GM21529 (cell line): ENCODE results near the gene PPP1R37.

Experiments used
- ATAC-seq: cut with Tn5 transposase; IDR thresholded peaks from one replicate; pipeline ENCODE4 v1.9.1; 2021; ENCODE audit not compliant: unreplicated experiment

PPP1R37 gene

GRCh38 chr19:45166723-45167252, 73.8 kb downstream of the PPP1R37 start:
- no peak for ATAC-seq

GRCh38 chr19:45168767-45169351, 75.9 kb downstream of the PPP1R37 start:
- ATAC-seq: no peak

- no peak for ATAC-seq
These were observed 76.6 kb downstream of the PPP1R37 start for GRCh38 chr19:45169602-45170001.

- no peak for ATAC-seq
These were observed 77.4 kb downstream of the PPP1R37 start for GRCh38 chr19:45170146-45171106.

- no peak for ATAC-seq
These were observed 78.2 kb downstream of the PPP1R37 start for GRCh38 chr19:45171211-45171623.

GRCh38 chr19:45172173-45172572, 79.2 kb downstream of the PPP1R37 start:
- ATAC-seq: no peak

- ATAC-seq: no peak
These were observed 79.7 kb downstream of the PPP1R37 start for GRCh38 chr19:45172611-45173208.

GRCh38 chr19:45173816-45174215, 80.8 kb downstream of the PPP1R37 start:
- no peak for ATAC-seq

- ATAC-seq: no peak
These were observed 82.8 kb downstream of the PPP1R37 start for GRCh38 chr19:45175515-45176345.

- peak; percentile 5 for ATAC-seq
These were observed 84.9 kb downstream of the PPP1R37 start, which contains the start of gene TRAPPC6A for GRCh38 chr19:45177817-45178261. TRAPPC6A (minus strand) TSS chr19:45178237; CDS start chr19:45178218, 19 bp downstream.

- ATAC-seq: peak; percentile 75
These were observed 85.5 kb downstream of the PPP1R37 start, which contains the start of gene BLOC1S3 for GRCh38 chr19:45178262-45179071. BLOC1S3 (plus strand) TSS chr19:45178784; CDS start chr19:45179297, 513 bp downstream.

- no peak for ATAC-seq
These were observed 86.3 kb downstream of the PPP1R37 start for GRCh38 chr19:45179072-45179891.

GRCh38 chr19:45179892-45180370, 87.0 kb downstream of the PPP1R37 start:
- ATAC-seq: no peak

GRCh38 chr19:45180936-45181335, 88.0 kb downstream of the PPP1R37 start:
- ATAC-seq: no peak

GRCh38 chr19:45182758-45183157, 89.8 kb downstream of the PPP1R37 start:
- no peak for ATAC-seq

GRCh38 chr19:45184115-45184514, 91.1 kb downstream of the PPP1R37 start:
- ATAC-seq: no peak

GRCh38 chr19:45186509-45187334, 93.7 kb downstream of the PPP1R37 start:
- ATAC-seq: no peak
